ENCODE measurements around the gene CADM2.
"Not testable (repeated sequence)": the region's sequence is repeated elsewhere in the genome, so short reads cannot be mapped to it uniquely, and the experiment has no call there.

The CADM2 gene

DNA sequence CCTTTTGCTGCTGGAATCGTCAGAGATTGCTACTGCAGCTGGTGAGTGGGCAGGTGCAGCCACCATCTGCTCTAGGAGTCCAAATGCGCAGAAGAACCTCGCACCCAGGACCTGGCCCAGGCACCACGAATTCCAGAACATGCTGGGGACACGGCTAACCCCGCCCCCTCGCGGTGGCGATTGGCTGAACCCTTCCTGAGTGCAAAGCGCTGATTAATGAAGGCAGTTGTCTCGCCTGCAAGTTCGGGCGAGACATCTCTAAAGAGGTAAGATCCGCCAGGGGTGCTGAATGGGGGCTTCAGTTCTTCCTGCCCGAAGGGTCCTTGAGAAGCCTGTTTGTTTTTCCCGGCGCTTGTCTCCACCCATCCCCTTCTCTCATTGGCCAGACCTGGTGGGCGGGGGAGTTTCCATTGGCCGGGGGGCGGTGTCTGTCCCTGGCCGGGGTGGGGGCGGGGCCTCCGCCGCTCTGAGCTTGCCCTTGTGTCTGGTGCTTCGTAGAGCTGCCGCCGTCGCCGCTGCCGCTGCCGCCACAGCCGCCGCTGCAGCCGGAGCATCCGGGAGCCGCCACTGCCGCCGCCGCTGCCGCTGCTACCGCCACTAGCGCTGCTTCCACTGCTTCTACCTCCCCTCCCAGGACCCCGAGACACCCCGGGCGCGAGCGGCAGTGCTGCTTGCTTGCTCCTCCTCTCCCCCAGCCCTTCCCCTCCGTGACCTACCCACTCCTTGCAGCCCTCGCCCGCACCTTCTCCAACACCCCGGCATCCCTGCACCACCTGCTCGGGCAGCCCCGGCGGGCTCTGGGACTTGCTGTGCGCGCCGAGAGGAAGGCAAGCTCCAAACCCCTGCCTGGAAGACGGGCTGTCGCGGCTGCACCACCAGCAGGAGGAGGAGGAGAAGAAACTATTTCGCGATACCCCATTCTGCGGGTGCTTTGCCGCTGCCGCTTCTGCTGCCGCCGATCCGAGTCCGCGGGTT lies at the start of gene CADM2:
CADM2 (plus strand) TSS at position 495 of the 975 bp plus-strand sequence.
- no peak for TF ChIP-seq ZFX (IDR thresholded peaks at IDR 0.05; ENCODE audit: borderline replicate concordance)
- TF ChIP-seq, protein P1, sequence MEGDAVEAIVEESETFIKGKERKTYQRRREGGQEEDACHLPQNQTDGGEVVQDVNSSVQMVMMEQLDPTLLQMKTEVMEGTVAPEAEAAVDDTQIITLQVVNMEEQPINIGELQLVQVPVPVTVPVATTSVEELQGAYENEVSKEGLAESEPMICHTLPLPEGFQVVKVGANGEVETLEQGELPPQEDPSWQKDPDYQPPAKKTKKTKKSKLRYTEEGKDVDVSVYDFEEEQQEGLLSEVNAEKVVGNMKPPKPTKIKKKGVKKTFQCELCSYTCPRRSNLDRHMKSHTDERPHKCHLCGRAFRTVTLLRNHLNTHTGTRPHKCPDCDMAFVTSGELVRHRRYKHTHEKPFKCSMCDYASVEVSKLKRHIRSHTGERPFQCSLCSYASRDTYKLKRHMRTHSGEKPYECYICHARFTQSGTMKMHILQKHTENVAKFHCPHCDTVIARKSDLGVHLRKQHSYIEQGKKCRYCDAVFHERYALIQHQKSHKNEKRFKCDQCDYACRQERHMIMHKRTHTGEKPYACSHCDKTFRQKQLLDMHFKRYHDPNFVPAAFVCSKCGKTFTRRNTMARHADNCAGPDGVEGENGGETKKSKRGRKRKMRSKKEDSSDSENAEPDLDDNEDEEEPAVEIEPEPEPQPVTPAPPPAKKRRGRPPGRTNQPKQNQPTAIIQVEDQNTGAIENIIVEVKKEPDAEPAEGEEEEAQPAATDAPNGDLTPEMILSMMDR (IDR thresholded peaks at IDR 0.05), result peak; percentile 23
- peak within 1 kb of the TSS; percentile 65 for H3K27ac ChIP-seq

DNA sequence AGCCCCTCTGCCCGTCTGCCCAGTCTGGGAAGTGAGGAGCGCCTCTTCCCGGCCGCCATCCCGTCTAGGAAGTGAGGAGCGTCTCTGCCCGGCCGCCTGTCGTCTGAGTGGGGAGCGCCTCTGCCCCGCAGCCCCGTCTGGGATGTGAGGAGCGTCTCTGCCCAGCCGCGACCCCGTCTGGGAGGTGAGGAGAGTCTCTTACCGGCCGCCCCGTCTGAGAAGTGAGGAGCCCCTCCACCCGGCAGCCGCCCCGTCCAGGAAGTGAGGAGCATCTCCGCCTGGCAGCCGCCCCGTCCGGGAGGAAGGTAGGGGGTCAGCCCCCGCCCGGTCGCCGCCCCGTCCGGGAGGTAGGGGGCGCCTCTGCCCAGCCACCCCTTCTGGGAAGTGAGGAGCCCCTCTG lies 40.2 kb upstream of the CADM2 start:
- H3K27ac ChIP-seq, result not testable (repeated sequence)

DNA sequence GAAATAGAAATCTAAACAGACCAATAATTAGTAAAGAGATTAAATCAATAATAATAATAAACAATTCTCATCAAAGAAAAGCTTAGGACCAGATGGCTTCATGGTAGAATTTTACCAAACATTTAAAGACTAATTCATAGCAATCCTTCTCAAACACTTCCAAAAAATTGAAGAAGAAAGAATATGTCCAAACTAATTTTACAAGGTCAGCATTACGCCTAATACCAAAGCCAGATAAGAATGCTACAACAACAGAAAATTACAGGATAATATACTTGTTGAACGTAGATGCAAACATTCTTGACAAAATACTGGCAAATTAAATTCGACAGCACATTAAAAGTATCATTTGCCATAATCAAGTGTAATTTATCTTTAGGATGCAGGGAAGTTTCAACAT lies 36.1 kb upstream of the CADM2 start:
- H3K27ac ChIP-seq, result no peak overlapping the region
- TF ChIP-seq ZFX (IDR thresholded peaks at IDR 0.05; ENCODE audit: borderline replicate concordance), result no peak
- TF ChIP-seq, protein P1 (IDR thresholded peaks at IDR 0.05), result no peak

DNA sequence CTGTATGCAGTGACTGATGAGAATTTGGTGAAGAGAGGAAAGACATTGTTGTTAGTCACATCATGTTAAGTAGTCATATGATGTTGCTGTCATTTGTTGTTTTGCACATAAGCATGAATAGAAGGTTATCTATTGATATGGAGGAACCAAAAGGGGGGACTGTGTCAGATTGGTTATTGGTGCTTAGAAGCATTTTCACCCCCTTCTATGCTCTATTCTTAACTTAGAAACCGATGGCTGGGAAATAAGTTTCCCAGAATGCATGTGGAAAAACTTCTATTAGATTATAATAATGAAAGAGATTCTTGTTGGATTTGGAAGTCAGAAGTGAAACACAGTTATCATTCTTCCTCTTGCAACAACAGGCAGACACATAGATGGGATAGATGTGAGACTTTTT lies 33.2 kb upstream of the CADM2 start:
- H3K27ac ChIP-seq, result no peak overlapping the region
- no peak for TF ChIP-seq ZFX (IDR thresholded peaks at IDR 0.05; ENCODE audit: borderline replicate concordance)
- TF ChIP-seq, protein P1 (IDR thresholded peaks at IDR 0.05), result no peak

DNA sequence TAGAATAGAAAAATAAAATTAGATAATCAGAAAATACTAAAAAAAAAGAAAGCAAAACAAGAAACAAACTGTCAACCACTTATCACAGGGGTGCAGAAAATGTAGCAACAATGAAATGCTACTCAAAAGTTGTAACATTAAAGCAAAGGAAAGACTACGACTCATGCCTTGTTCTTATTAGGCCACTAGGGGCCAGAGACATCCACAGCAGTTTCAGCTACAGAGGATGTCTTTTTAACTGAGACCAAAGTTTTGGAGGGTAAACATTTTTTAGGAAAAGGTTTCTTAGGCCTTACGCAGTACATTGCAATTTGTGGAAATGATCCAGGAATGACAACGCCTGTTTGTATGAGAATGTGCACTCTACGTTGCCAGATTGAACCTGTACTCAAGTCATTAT lies 15.4 kb upstream of the CADM2 start:
- no peak overlapping the region for H3K27ac ChIP-seq
- TF ChIP-seq ZFX (IDR thresholded peaks at IDR 0.05; ENCODE audit: borderline replicate concordance), result no peak
- TF ChIP-seq, protein P1 (IDR thresholded peaks at IDR 0.05), result peak; percentile 49; the same call in 1 of the 2 replicates

DNA sequence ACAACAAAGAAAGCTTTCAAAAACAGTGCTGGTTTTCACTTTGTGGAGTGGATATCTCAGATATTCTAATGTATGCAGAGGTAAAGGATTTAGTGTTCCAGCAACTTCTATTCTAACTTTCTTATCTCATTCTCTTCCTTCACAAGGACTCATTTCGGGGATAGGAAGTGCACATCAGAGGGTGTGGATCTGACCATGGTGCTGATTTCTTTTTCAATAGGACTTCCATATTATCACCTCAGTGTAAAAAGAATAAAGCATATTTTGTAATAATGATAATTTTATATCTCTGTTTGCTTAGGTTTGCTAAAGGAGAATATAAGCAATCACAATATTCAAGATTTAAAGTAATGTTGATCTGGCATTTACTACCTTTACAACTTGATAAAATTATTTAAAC lies 12.5 kb upstream of the CADM2 start:
- no peak for TF ChIP-seq ZFX (IDR thresholded peaks at IDR 0.05; ENCODE audit: borderline replicate concordance)
- TF ChIP-seq, protein P1 (IDR thresholded peaks at IDR 0.05), result no peak
- no peak overlapping the region for H3K27ac ChIP-seq

DNA sequence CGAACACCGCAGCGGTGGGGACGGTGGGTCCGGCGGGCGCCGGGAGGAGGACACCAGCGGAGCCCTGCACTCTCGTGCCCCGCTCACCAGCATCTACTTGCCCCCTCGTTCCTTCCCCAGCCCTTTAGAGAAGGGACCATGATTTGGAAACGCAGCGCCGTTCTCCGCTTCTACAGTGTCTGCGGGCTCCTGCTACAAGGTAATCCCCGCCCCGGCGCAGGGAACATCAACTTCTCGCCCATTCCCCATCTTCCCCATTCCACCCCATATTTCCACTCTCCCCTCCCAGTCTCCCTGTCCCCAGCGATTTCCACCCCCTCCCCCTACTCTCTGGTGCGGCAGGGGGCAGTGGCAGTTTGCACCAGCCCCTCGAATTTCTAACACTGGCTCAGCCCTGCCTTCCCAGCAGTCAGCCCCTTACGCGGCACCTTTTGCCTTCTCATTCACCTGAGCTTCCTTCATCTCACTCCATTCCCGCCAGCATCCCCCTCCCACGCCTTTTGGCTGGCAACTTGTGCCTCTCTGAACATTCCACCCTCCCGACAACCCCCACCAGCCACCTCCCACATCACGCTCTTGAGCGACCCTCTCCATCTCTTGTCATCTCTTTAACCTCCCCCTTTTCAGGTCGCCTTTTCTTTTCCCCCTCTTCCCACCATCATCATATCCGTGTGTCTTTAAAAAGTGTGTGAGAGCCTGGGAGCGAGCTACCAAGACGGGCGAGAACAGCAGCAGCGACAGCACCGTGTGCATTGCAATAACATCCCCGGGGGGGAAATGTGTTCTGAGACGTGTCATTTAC lies 882 bp downstream of the CADM2 start:
- TF ChIP-seq, protein P1 (IDR thresholded peaks at IDR 0.05), result no peak
- H3K27ac ChIP-seq, result peak overlapping the region; percentile 65
